GM21737 (cell line): ENCODE measurements around the gene C15orf62.
A peak's percentile ranks its signal among the peaks of the same experiment; 100 is the strongest.

Source experiments
- ATAC-seq: cut with Tn5 transposase; IDR thresholded peaks from one replicate; pipeline ENCODE4 v1.9.1; 2021; ENCODE audit warnings: mild to moderate bottlenecking, moderate library complexity; ENCODE audit not compliant: unreplicated experiment

The C15orf62 gene

GRCh38 chr15:40769274-40770146 is at the start of gene C15orf62:
C15orf62 (plus strand) TSS chr15:40769980; CDS start chr15:40770496, 516 bp downstream.
- ATAC-seq = peak; percentile 43

- ATAC-seq = no peak
These were observed 48.1 kb upstream of the C15orf62 start for GRCh38 chr15:40721701-40722100.

- no peak for ATAC-seq
These were observed 47.4 kb upstream of the C15orf62 start for GRCh38 chr15:40722354-40722753.

- no peak for ATAC-seq
These were observed 46.8 kb upstream of the C15orf62 start for GRCh38 chr15:40722934-40723333.

- ATAC-seq = no peak
These were observed 45.9 kb upstream of the C15orf62 start for GRCh38 chr15:40723919-40724318.

- ATAC-seq = no peak
These were observed 38.7 kb upstream of the C15orf62 start for GRCh38 chr15:40731034-40731433.

- no peak for ATAC-seq
These were observed 33.2 kb upstream of the C15orf62 start for GRCh38 chr15:40736575-40736974.

- ATAC-seq = no peak
These were observed 32.7 kb upstream of the C15orf62 start for GRCh38 chr15:40737048-40737447.

GRCh38 chr15:40739047-40739446 is 30.7 kb upstream of the C15orf62 start:
- no peak for ATAC-seq

- no peak for ATAC-seq
These were observed 29.9 kb upstream of the C15orf62 start for GRCh38 chr15:40739854-40740253.

- ATAC-seq = no peak
These were observed 26.3 kb upstream of the C15orf62 start for GRCh38 chr15:40743485-40743901.

GRCh38 chr15:40743921-40744814 is 25.6 kb upstream of the C15orf62 start:
- ATAC-seq = no peak

GRCh38 chr15:40744815-40745152 is 25.0 kb upstream of the C15orf62 start:
- no peak for ATAC-seq

- no peak for ATAC-seq
These were observed 22.8 kb upstream of the C15orf62 start for GRCh38 chr15:40746916-40747418.

- no peak for ATAC-seq
These were observed 21.8 kb upstream of the C15orf62 start for GRCh38 chr15:40747685-40748631.

GRCh38 chr15:40749151-40749630 is 20.6 kb upstream of the C15orf62 start:
- no peak for ATAC-seq

GRCh38 chr15:40750885-40751284 is 18.9 kb upstream of the C15orf62 start:
- no peak for ATAC-seq

GRCh38 chr15:40751745-40752144 is 18.0 kb upstream of the C15orf62 start:
- ATAC-seq = no peak

- peak; percentile 1 for ATAC-seq
These were observed 15.3 kb upstream of the C15orf62 start for GRCh38 chr15:40754574-40754882.
